ENCODE data around the gene SURF1. TPM values are rescaled to one million over a fixed set of nuclear protein-coding genes. Genes with fewer than 3 reads are reported as not detected.

Gene SURF1
- total and polyA plus RNA-seq, 7 donors: 27.7 to 127 (median 54.9) TPM

- Histone ChIP-seq H3K36me3 (ENCODE audit: insufficient read depth in 1 of 2, low read depth in 1 of 2) (no peaks in the 10 kb centered on the region), H3K9me3 (no peaks in the 10 kb centered on the region), H3K4me1 (no peaks in the 10 kb centered on the region), H3K27me3 (ENCODE audit: insufficient read depth in 3 of 3, low read length in 2 of 3) (no peaks in the 10 kb centered on the region), H3K4me3 (no peak overlapping the region), H3K27ac (no peak overlapping the region)
- TF ChIP-seq, protein P1, sequence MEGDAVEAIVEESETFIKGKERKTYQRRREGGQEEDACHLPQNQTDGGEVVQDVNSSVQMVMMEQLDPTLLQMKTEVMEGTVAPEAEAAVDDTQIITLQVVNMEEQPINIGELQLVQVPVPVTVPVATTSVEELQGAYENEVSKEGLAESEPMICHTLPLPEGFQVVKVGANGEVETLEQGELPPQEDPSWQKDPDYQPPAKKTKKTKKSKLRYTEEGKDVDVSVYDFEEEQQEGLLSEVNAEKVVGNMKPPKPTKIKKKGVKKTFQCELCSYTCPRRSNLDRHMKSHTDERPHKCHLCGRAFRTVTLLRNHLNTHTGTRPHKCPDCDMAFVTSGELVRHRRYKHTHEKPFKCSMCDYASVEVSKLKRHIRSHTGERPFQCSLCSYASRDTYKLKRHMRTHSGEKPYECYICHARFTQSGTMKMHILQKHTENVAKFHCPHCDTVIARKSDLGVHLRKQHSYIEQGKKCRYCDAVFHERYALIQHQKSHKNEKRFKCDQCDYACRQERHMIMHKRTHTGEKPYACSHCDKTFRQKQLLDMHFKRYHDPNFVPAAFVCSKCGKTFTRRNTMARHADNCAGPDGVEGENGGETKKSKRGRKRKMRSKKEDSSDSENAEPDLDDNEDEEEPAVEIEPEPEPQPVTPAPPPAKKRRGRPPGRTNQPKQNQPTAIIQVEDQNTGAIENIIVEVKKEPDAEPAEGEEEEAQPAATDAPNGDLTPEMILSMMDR (IDR thresholded peaks at IDR 0.05): no peak
- ATAC-seq (no peak), DNase-seq (no peak)
- intact Hi-C loops (cut with DNase I): no loop called here
- 81 to 87% (median 85%) methylated on average over 13 of the region's 13 CpGs for WGBS, 3 donors
Observed at GRCh38 chr9:133323991-133324703, 32.1 kb downstream of the SURF1 start.

- no peak for ATAC-seq
- DNase-seq: no peak
- Histone ChIP-seq H3K9me3 (no peaks in the 10 kb centered on the region), H3K4me3 (no peak overlapping the region), H3K36me3 (ENCODE audit: insufficient read depth in 1 of 2, low read depth in 1 of 2) (no peaks in the 10 kb centered on the region), H3K4me1 (no peaks in the 10 kb centered on the region), H3K27me3 (ENCODE audit: insufficient read depth in 3 of 3, low read length in 2 of 3) (no peaks in the 10 kb centered on the region), H3K27ac (no peak overlapping the region)
- intact Hi-C loops (cut with DNase I): no loop called here
- TF ChIP-seq, protein P1 (IDR thresholded peaks at IDR 0.05): no peak
- WGBS, 3 donors: 65 to 75% (median 66%) methylated on average over 10 of the region's 10 CpGs
Observed at GRCh38 chr9:133323211-133323610, 33.1 kb downstream of the SURF1 start.

GRCh38 chr9:133322701-133323100 is 33.6 kb downstream of the SURF1 start:
- Histone ChIP-seq H3K4me1 (no peaks in the 10 kb centered on the region), H3K9me3 (no peaks in the 10 kb centered on the region), H3K36me3 (ENCODE audit: insufficient read depth in 1 of 2, low read depth in 1 of 2) (no peaks in the 10 kb centered on the region), H3K4me3 (no peak overlapping the region), H3K27me3 (ENCODE audit: insufficient read depth in 3 of 3, low read length in 2 of 3) (no peaks in the 10 kb centered on the region), H3K27ac (no peak overlapping the region)
- DNase-seq (no peak), ATAC-seq (no peak)
- intact Hi-C loops (cut with DNase I): no loop called here
- 76 to 83% (median 78%) methylated on average over 14 of the region's 14 CpGs for WGBS, 3 donors
- TF ChIP-seq, protein P1 (IDR thresholded peaks at IDR 0.05): no peak

GRCh38 chr9:133321411-133321935 is 34.8 kb downstream of the SURF1 start:
- no peaks in the 10 kb centered on the region for H3K27me3 ChIP-seq (ENCODE audit: insufficient read depth in 3 of 3, low read length in 2 of 3)
- ATAC-seq (no peak), DNase-seq (no peak)
- intact Hi-C loops (cut with DNase I): no loop called here
- TF ChIP-seq, protein P1 (IDR thresholded peaks at IDR 0.05): no peak
- 69 to 77% (median 75%) methylated on average over 13 of the region's 13 CpGs for WGBS, 3 donors
- H3K36me3 ChIP-seq (ENCODE audit: insufficient read depth in 1 of 2, low read depth in 1 of 2): no peaks in the 10 kb centered on the region
- H3K27ac ChIP-seq: no peak overlapping the region
- H3K4me3 ChIP-seq: no peak overlapping the region
- no peaks in the 10 kb centered on the region for H3K9me3 ChIP-seq
- no peaks in the 10 kb centered on the region for H3K4me1 ChIP-seq

Measured in psoas muscle (tissue), 8 donors.